Endothelial cell of umbilical vein (primary cell): Measurements from ENCODE around the gene AFG1L. TPM values are rescaled to one million over a fixed set of nuclear protein-coding genes. Genes with fewer than 3 reads are reported as not detected.
"Not testable (repeated sequence)": the region's sequence is repeated elsewhere in the genome, so short reads cannot be mapped to it uniquely, and the experiment has no call there.

Source experiments
- BruUV-seq: library from RNA; stranded (reverse); fragments of 400-500 nt; replicated peaks from 2 replicates; lab custom pipeline; 2021; lab: Mats Ljungman, UMichigan
- CTCF ChIA-PET: fragments of 300-600, 350-600 bp; sonication (Branson Sonifier 250); formaldehyde crosslinking; loops from one replicate; lab custom pipeline; 2021; ENCODE audit warnings: antibody characterized with exemption, inconsistent platforms; lab: Charles Lee
- POLR2A ChIA-PET: fragments of 300-600, 350-600 bp; sonication (Branson Sonifier 250); formaldehyde crosslinking; loops from one replicate; lab custom pipeline; 2021; ENCODE audit warnings: antibody characterized with exemption, inconsistent platforms; lab: Charles Lee
- DNase-seq: peaks from one replicate; pipeline ENCODE4 v3.0.0-alpha.2; 2011; ENCODE audit warnings: low read depth, low spot score
- FAIRE-seq: peaks from 2 replicates; lab custom pipeline; 2011; peaks lifted over from hg19 to GRCh38; lab: Jason Lieb, UNC
- H2AFZ ChIP-seq: 2 replicates; pipeline ENCODE4 v1.6.0; 2012; ENCODE audit warnings: low read depth, low read length, control low read depth, inconsistent platforms
- H3K27ac ChIP-seq: 2 replicates; pipeline ENCODE4 v1.5.1; 2011; ENCODE audit warnings: low read depth, mild to moderate bottlenecking, control low read depth, low read length, moderate library complexity; ENCODE audit not compliant: insufficient read depth
- H3K27me3 ChIP-seq, 2 experiments: 2 replicates each; pipeline versions ENCODE4 v1.6.0 to v1.6.1; 2011; ENCODE audit warnings: low read length in 2 of 2, mixed read lengths in 1 of 2; ENCODE audit not compliant: control insufficient read depth in 2 of 2, insufficient read depth in 2 of 2
- H3K36me3 ChIP-seq, 2 experiments: 2 replicates in 1 of 2; 3 replicates in 1 of 2; pipeline ENCODE4 v1.5.1; 2011; ENCODE audit warnings: low read length in 2 of 2, mild to moderate bottlenecking in 1 of 2, moderate library complexity in 1 of 2; ENCODE audit not compliant: control insufficient read depth in 2 of 2, insufficient read depth in 2 of 2; ENCODE audit errors: extremely low read depth in 1 of 2
- H3K4me1 ChIP-seq: 3 replicates; pipeline ENCODE4 v1.5.1; 2011; ENCODE audit warnings: mild to moderate bottlenecking, low read length; ENCODE audit not compliant: control insufficient read depth, insufficient read depth; ENCODE audit errors: extremely low read depth
- H3K4me2 ChIP-seq: 2 replicates; pipeline ENCODE4 v1.6.1; 2011; ENCODE audit warnings: low read length, control low read depth, mixed read lengths; ENCODE audit not compliant: insufficient read depth
- H3K4me3 ChIP-seq, 3 experiments: fragments of 200-600 bp in 1 of 3; sonication (generic), shearing (Covaris generic) in 1 of 3; replicated peaks in 1 of 3; 2 replicates each; pipeline ENCODE4 v1.5.1; 2011 to 2016; ENCODE audit warnings: control low read depth in 3 of 3, low read length in 3 of 3, mild to moderate bottlenecking in 2 of 3, inconsistent platforms in 1 of 3, low read depth in 1 of 3, moderate library complexity in 1 of 3; ENCODE audit not compliant: insufficient read depth in 1 of 3
- H3K79me2 ChIP-seq: 2 replicates; pipeline ENCODE4 v1.6.0; 2012; ENCODE audit warnings: low read length, inconsistent platforms; ENCODE audit not compliant: control insufficient read depth, insufficient read depth
- H3K9ac ChIP-seq: replicated peaks from 2 replicates; pipeline ENCODE3; 2011; ENCODE audit warnings: low read length, control low read depth; ENCODE audit not compliant: insufficient read depth; ENCODE audit errors: extremely low read depth
- H3K9me1 ChIP-seq: replicated peaks from 3 replicates; pipeline ENCODE4 v1.6.0; 2011; ENCODE audit warnings: mild to moderate bottlenecking, low read length; ENCODE audit not compliant: control insufficient read depth, insufficient read depth; ENCODE audit errors: extremely low read depth
- H3K9me3 ChIP-seq: replicated peaks from 2 replicates; pipeline ENCODE4 v1.5.1; 2012; ENCODE audit warnings: low read length, inconsistent platforms; ENCODE audit not compliant: control insufficient read depth, insufficient read depth
- H4K20me1 ChIP-seq: replicated peaks from 2 replicates; pipeline ENCODE3; 2011; ENCODE audit warnings: mild to moderate bottlenecking, low read length; ENCODE audit not compliant: control insufficient read depth, insufficient read depth; ENCODE audit errors: extremely low read depth
- CTCF ChIP-seq, 2 donors: IDR thresholded peaks; 1 replicate in 1 of 2; 2 replicates in 1 of 2; pipeline ENCODE4 v1.5.1; 2011; ENCODE audit warnings: low read length in 2 of 2, mild to moderate bottlenecking in 2 of 2, moderate library complexity in 2 of 2, control low read depth in 1 of 2, inconsistent platforms in 1 of 2, low read depth in 1 of 2; ENCODE audit not compliant: insufficient read depth in 1 of 2; ENCODE audit errors: extremely low read depth in 1 of 2
- EZH2 ChIP-seq: IDR thresholded peaks from 2 replicates; pipeline ENCODE4 v1.6.1; 2012; ENCODE audit warnings: borderline replicate concordance, low read depth, mild to moderate bottlenecking, moderate library complexity, low read length, inconsistent platforms; ENCODE audit not compliant: severe bottlenecking
- FOS ChIP-seq: IDR thresholded peaks from 2 replicates; pipeline ENCODE4 v1.6.1; 2011; ENCODE audit warnings: mild to moderate bottlenecking, low read length, moderate library complexity, borderline replicate concordance; ENCODE audit not compliant: insufficient read depth
- GATA2 ChIP-seq: IDR thresholded peaks from 2 replicates; pipeline ENCODE4 v1.7.0; 2011; ENCODE audit warnings: low read depth, mild to moderate bottlenecking, moderate library complexity, mixed read lengths, low read length; ENCODE audit not compliant: insufficient read length, insufficient read depth
- JUN ChIP-seq: IDR thresholded peaks from 2 replicates; pipeline ENCODE4 v1.6.1; 2011; ENCODE audit warnings: borderline replicate concordance, low read depth; ENCODE audit not compliant: insufficient read length, insufficient read depth
- MAX ChIP-seq: IDR thresholded peaks from 2 replicates; pipeline ENCODE4 v1.6.1; 2011; ENCODE audit not compliant: insufficient read depth, insufficient read length
- MYC ChIP-seq: IDR thresholded peaks from one replicate; pipeline ENCODE4 v1.6.1; 2011; ENCODE audit warnings: mild to moderate bottlenecking, low read depth, low read length
- POLR2A ChIP-seq: IDR thresholded peaks from 2 replicates; pipeline ENCODE4 v1.6.1; 2012; ENCODE audit warnings: low read depth, mild to moderate bottlenecking, control low read depth, low read length
- POLR2AphosphoS5 ChIP-seq: IDR thresholded peaks from 2 replicates; pipeline ENCODE4 v1.6.1; 2012; ENCODE audit warnings: low read depth, mild to moderate bottlenecking, control low read depth, low read length, moderate library complexity; ENCODE audit not compliant: insufficient read depth
- dilution Hi-C: fragments of 300-500 bp; cut with MboI; formaldehyde crosslinking; loops from one replicate; pipeline ENCODE4 v1.15.0; 2019; ENCODE audit warnings: low sequenced_read_pairs; ENCODE audit not compliant: extremely low pct_ligation_motif_present
- intact Hi-C: fragments of 100-400 bp; cut with micrococcal nuclease; formaldehyde crosslinking; loops from one replicate; pipeline ENCODE4 v1.10.0; 2022
- polyA plus RNA-seq, 4 experiments: library from polyadenylated mRNA; depleted of rRNA in 3 of 4; stranded (reverse) in 3 of 4; unstranded in 1 of 4; fragments of >200 nt; gene quantifications; 2 replicates each; pipeline versions ENCODE4 v1.2.1 to v1.2.3, GENCODE V29; 2011 to 2012; ENCODE audit warnings: missing spikeins in 1 of 4
- total RNA-seq: library from RNA; stranded (reverse); gene quantifications from 2 replicates; pipeline ENCODE4 v1.2.3, GENCODE V29; 2021

Gene AFG1L
- total and polyA plus RNA-seq, 2 donors (not counting 3 experiments of a cell fraction or from before 2014, with no cell fraction given) = 1.0 to 6.2 TPM

- H2AFZ ChIP-seq = no peak overlapping the region
- intact Hi-C loops (no loop called here), dilution Hi-C loops (no loop called here)
- no peaks in the 10 kb centered on the region for H3K9me1 ChIP-seq
- no peaks in the 10 kb centered on the region for H3K27me3 ChIP-seq
- no peaks in the 10 kb centered on the region for H3K79me2 ChIP-seq
- no peak overlapping the region for H3K27ac ChIP-seq
- H3K4me3 ChIP-seq = no peak overlapping the region
- no peaks in the 10 kb centered on the region for H3K9me3 ChIP-seq
- DNase-seq = peak; percentile 67
- ChIA-PET POLR2A (no interaction called here), CTCF (interaction anchor here (3.0 kb wide), 1 partner anchor 43 kb away, joined by 23 read pairs; no protein-coding TSS in a partner anchor)
- no peaks in the 10 kb centered on the region for H4K20me1 ChIP-seq
- FAIRE-seq = peak; percentile 79
- H3K4me2 ChIP-seq = peak overlapping the region; percentile 46
- H3K36me3 ChIP-seq = no peaks in the 10 kb centered on the region
- H3K4me1 ChIP-seq = peaks cover 44% of the 10 kb centered on the region
- no TSS peak for BruUV-seq
- TF ChIP-seq CTCF (IDR thresholded peaks at IDR 0.05; ENCODE audit: extremely low read depth in 1 of 2, insufficient read depth in 1 of 2, low read depth in 1 of 2, low read length in 2 of 2) = no peak
- TF ChIP-seq EZH2 = no peak
- TF ChIP-seq MYC = no peak
- TF ChIP-seq GATA2 = no peak
- TF ChIP-seq MAX = no peak
- TF ChIP-seq POLR2AphosphoS5 = no peak
- TF ChIP-seq FOS = no peak
- TF ChIP-seq JUN = no peak
- no peak for TF ChIP-seq POLR2A
- H3K9ac ChIP-seq = no peak overlapping the region
Measured at GRCh38 chr6:108448481-108448880, 153.6 kb downstream of the AFG1L start.

- CTCF ChIA-PET, dilution Hi-C loops, H3K27me3 ChIP-seq, H3K9me3 ChIP-seq, H3K36me3 ChIP-seq, H3K4me2 ChIP-seq, H2AFZ ChIP-seq, H3K9me1 ChIP-seq, H3K4me3 ChIP-seq, FAIRE-seq, POLR2A ChIA-PET, H3K27ac ChIP-seq, H3K9ac ChIP-seq, DNase-seq, BruUV-seq, H3K79me2 ChIP-seq, intact Hi-C loops, H4K20me1 ChIP-seq: not testable (repeated sequence)
- H3K4me1 ChIP-seq = peaks cover 54% of the 10 kb centered on the region
Measured at GRCh38 chr6:108449717-108450116, 154.9 kb downstream of the AFG1L start.
